ENCODE measurements around the gene GAK.
"Not testable (repeated sequence)": the region's sequence is repeated elsewhere in the genome, so short reads cannot be mapped to it uniquely, and the experiment has no call there.

DNA sequence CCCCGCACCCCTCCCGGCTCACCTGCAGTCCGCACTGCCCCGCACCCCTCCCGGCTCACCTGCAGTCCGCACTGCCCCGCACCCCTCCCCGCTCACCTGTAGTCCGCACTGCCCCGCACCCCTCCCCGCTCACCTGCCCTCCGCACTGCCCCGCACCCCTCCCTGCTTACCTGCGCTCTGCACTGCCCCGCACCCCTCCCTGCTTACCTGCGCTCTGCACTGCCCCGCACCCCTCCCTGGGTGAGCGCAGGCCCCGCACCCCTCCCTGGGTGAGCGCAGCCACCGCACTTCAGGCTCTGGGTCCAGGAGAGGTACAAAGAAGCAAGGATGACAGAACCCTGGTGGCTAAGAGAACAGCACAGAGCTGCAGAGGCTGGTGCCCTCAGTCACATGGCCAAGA is 4.5 kb downstream of the GAK start:
- TF ChIP-seq, protein P1, sequence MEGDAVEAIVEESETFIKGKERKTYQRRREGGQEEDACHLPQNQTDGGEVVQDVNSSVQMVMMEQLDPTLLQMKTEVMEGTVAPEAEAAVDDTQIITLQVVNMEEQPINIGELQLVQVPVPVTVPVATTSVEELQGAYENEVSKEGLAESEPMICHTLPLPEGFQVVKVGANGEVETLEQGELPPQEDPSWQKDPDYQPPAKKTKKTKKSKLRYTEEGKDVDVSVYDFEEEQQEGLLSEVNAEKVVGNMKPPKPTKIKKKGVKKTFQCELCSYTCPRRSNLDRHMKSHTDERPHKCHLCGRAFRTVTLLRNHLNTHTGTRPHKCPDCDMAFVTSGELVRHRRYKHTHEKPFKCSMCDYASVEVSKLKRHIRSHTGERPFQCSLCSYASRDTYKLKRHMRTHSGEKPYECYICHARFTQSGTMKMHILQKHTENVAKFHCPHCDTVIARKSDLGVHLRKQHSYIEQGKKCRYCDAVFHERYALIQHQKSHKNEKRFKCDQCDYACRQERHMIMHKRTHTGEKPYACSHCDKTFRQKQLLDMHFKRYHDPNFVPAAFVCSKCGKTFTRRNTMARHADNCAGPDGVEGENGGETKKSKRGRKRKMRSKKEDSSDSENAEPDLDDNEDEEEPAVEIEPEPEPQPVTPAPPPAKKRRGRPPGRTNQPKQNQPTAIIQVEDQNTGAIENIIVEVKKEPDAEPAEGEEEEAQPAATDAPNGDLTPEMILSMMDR (IDR thresholded peaks at IDR 0.05; ENCODE audit: poor library complexity, severe bottlenecking): not testable (repeated sequence)
- not testable (repeated sequence) for TF ChIP-seq EZH2 (IDR thresholded peaks at IDR 0.05; ENCODE audit: borderline replicate concordance, insufficient read depth, low read length, poor library complexity, severe bottlenecking); EP300 (conservative IDR thresholded peaks at IDR 0.05; ENCODE audit: poor library complexity, severe bottlenecking); TAF1 (IDR thresholded peaks at IDR 0.05; ENCODE audit: low read depth); POLR2AphosphoS5 (IDR thresholded peaks at IDR 0.05); RAD21 (conservative IDR thresholded peaks at IDR 0.05)
- TF ChIP-seq, protein P2, sequence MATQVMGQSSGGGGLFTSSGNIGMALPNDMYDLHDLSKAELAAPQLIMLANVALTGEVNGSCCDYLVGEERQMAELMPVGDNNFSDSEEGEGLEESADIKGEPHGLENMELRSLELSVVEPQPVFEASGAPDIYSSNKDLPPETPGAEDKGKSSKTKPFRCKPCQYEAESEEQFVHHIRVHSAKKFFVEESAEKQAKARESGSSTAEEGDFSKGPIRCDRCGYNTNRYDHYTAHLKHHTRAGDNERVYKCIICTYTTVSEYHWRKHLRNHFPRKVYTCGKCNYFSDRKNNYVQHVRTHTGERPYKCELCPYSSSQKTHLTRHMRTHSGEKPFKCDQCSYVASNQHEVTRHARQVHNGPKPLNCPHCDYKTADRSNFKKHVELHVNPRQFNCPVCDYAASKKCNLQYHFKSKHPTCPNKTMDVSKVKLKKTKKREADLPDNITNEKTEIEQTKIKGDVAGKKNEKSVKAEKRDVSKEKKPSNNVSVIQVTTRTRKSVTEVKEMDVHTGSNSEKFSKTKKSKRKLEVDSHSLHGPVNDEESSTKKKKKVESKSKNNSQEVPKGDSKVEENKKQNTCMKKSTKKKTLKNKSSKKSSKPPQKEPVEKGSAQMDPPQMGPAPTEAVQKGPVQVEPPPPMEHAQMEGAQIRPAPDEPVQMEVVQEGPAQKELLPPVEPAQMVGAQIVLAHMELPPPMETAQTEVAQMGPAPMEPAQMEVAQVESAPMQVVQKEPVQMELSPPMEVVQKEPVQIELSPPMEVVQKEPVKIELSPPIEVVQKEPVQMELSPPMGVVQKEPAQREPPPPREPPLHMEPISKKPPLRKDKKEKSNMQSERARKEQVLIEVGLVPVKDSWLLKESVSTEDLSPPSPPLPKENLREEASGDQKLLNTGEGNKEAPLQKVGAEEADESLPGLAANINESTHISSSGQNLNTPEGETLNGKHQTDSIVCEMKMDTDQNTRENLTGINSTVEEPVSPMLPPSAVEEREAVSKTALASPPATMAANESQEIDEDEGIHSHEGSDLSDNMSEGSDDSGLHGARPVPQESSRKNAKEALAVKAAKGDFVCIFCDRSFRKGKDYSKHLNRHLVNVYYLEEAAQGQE (IDR thresholded peaks at IDR 0.05; ENCODE audit: borderline replicate concordance): not testable (repeated sequence)
